Urothelium cell line (cell line): ENCODE results near the gene DYSF.
"Not testable (repeated sequence)": the region's sequence is repeated elsewhere in the genome, so short reads cannot be mapped to it uniquely, and the experiment has no call there.

Source experiments
- DNase-seq: peaks from one replicate; pipeline ENCODE4 v3.0.0; 2011; ENCODE audit warnings: low spot score, mixed read lengths
- FAIRE-seq: peaks from 2 replicates; lab custom pipeline; 2011; peaks lifted over from hg19 to GRCh38; lab: Jason Lieb, UNC

Gene DYSF

DNA sequence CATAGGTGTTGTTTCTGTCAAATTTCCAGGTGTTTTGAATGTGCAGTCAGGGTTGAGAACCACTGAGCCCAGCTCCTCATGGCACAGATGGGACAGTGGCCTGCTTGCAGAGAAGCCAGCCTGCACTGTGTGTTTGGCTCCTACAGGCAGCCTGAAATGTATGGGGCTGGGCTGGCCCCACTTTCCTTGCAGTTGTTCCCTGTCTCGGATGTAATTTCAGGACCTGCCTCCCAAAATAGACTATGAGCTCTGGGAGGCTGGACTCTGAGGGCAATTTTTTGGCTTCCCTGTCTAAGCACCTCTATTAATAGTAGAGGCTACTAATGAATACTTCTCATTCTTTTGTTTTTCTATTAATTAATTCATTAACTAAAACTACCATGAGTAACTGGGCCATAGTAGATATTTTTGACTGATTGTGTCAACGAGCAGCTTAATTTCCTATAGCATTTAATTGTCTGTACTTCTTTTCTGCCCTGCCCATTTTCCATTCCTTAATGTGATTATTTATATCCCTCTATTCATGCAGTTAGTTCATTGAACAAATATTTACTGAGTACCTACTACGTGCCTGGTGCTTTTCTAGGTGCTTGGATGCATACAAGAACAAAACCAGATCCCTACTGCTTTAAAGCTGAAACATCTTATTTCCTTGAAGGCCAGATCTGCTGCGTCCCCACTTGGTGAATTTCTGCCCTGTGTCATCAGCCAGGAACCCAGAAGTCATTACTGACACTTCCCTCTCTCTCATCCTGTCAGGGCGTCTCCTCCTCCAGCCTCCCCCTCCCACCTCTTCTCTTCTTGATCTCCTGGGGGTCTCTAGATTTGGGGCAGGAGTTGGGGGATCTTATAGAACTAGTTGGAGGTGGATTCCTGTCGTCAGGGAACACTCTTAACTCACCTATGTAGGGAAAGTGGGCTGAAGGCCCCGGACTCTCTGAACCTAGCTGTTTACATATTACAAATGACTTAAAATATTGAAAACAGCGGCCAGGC lies 16.3 kb downstream of the DYSF start:
- DNase-seq (no peak), FAIRE-seq (no peak)

GRCh38 chr2:71471276-71471675 lies 17.9 kb downstream of the DYSF start:
- peak; percentile 62 for FAIRE-seq
- peak; percentile 88 for DNase-seq

GRCh38 chr2:71472019-71472418 lies 18.7 kb downstream of the DYSF start:
- DNase-seq, result no peak
- no peak for FAIRE-seq

DNA sequence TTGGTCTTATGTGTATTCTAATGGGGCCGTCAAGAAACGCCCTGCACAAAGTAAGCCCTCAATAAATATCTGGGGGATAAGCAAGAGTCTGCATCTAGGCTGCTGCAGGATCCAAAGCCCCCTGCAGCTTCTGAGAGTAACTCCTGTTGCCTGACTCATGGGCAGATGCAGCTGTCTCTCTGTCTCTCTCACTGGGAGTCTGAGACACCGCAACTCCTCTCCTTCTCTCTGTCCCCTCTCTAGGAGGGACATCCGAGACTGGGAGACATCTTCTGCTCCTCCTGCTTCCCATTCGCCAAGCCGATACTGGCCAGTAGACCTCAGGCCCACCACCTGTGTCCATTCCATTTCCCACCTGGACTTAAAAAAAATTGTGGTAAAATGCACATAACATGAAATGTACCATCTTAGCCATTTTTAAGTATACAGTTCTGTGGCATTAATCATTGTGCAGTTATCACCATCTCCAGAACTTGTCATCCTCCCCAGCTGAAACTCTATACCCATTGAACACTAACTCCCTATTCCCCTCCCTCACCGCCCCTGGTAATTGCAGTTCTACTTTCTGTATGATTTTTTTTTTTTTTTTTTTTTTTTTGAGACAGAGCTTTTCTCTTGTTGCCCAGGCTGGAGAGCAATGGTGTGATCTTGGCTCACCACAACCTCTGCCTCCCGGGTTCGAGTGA lies 20.1 kb downstream of the DYSF start:
- DNase-seq (no peak), FAIRE-seq (peak; percentile 42)

- DNase-seq (no peak), FAIRE-seq (no peak)
These were observed 20.9 kb downstream of the DYSF start for GRCh38 chr2:71474116-71474743.

DNA sequence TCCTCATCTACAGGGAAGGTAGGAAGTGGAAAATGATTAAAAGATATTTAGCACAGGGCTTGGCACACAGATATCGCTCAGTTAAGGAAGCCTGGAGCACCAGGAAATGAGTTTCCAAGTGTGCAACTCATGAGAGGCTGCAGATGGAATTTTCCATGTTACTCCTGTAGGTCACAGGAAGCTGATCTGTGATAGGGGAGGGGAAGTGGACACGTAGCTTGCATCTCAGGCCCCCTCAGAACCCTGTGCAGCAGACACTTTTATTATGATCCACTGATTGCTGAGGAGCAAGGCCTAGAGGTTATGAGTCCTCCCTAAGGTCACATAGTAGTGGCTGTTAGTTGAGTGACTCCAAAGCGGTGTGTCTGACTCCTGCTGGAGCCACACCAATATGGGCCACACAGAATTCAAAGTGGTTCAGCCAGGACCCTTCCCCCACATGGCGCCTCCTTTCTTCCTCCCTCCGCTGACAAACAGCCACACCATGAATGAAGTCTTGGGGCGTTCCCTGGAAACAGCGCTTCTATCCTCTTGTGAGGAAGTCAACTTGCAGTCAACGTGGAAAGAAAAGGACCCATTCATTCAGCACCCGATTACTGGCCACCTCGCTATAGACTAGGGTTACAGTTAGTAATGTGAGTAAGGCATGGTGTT lies 21.5 kb downstream of the DYSF start:
- no peak for FAIRE-seq
- DNase-seq, result no peak

- DNase-seq (no peak), FAIRE-seq (no peak)
These were observed 23.1 kb downstream of the DYSF start for GRCh38 chr2:71476495-71476894.

GRCh38 chr2:71477231-71477691 lies 23.9 kb downstream of the DYSF start:
- FAIRE-seq (peak; percentile 42), DNase-seq (no peak)

- FAIRE-seq (no peak), DNase-seq (no peak)
These were observed 25.4 kb downstream of the DYSF start for GRCh38 chr2:71478806-71479205.

- DNase-seq (no peak), FAIRE-seq (peak; percentile 52)
These were observed 25.9 kb downstream of the DYSF start for GRCh38 chr2:71479261-71479660.

DNA sequence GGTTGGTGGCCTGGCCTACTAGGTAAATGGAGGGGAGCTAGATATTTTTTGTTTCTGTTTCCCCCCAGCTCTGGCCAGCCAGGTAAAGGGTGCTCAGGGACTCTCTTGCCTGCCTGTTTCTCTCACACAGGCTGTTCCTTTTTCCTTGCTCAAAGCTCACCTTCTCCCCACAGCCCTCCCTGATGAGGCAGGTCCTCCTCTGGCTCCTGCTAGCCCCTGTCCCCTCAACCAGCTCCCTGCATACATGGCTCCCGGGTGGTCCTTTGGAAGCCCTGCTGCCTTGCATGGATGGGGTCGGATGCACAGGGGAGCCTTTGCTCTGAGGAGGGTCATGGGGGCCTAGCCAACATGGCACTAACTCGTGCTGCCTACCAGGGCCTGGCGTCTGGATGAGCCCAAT lies 27.8 kb downstream of the DYSF start:
- FAIRE-seq (no peak), DNase-seq (no peak)

GRCh38 chr2:71482055-71482454 lies 28.7 kb downstream of the DYSF start:
- no peak for FAIRE-seq
- DNase-seq, result no peak

DNA sequence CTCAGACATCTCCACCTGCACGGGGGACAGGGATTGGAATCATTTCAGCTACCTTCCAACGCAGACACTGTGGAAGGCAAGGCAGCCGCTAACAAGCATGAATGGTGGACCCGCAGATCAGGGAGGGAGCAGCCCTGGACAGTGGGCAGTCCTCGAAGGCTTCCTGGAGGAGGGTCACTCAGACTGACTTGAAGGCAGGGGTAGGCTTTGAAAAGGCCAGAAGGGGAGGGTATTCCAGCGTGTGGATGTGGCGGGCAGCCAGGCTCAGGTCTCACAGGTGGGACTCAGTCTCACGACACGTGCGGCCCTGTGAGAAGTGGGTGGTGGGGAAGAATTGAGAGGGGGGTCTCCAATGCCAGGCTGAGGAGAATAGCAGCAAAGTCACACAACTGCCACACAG lies 29.9 kb downstream of the DYSF start:
- FAIRE-seq (no peak), DNase-seq (no peak)

DNA sequence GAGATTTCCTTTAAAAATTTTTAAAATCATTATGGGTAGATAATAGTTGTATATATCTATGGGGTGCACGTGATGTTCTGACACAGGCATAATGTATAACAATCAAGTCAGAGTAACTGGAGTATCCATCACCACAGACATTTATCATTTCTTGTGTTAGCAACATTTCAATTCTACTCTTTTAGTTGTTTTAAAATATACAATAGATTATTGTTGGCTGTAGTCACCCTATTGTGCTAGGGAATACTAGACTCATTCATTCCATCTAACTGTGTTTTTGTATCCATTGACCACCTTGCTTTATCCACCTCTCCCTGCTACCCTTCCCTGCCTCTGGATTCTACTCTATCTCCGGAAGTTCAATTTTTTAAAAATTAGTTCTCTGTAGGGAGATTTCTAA lies 31.0 kb downstream of the DYSF start:
- no peak for FAIRE-seq
- DNase-seq, result no peak

- no peak for FAIRE-seq
These were observed 33.7 kb downstream of the DYSF start for GRCh38 chr2:71486881-71487640.

GRCh38 chr2:71491551-71491950 lies 38.2 kb downstream of the DYSF start:
- not testable (repeated sequence) for FAIRE-seq, DNase-seq

More at GRCh38 chr2:71486881-71487640, 33.7 kb downstream of the DYSF start:
- no peak for DNase-seq

DNA sequence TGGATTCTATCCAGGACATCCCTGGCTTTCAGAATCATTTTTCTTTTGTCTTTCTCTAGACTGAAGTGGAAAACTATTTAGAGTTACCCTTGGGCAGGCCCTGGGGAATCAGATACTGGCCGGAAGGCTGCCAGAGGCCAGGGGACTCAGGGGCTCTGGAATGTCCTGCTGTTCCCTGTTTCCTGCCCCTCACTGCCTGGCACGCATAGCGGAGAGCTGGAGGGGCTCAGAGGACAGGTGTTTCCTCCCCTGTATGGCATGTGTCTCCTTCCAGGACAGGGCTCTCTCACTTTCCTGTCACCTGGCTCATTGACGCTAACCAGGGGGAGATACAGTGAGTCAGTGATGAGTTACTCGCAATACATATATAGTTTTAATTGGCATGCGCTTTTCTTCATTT lies 38.8 kb downstream of the DYSF start:
- FAIRE-seq, result no peak
- DNase-seq, result no peak

DNA sequence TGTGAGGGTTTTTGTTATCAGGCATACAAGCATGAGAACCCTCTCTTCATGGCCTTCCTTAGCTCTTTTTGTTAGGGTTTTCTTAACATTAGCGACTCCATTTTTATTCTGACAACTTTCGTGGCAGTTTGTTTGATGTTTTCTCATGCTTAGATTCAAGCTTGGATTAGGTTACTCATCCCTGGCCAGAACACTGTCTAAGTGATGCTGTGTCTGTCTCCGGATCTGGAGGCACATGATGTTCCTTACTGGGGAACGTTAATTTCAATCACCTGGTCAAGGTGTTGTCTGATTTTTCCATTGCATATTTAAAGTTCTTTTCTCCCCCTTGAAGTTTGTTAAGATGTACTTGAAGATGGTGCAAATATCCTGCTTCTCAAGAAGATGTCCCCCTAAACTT lies 40.7 kb downstream of the DYSF start:
- FAIRE-seq (no peak), DNase-seq (no peak)

DNA sequence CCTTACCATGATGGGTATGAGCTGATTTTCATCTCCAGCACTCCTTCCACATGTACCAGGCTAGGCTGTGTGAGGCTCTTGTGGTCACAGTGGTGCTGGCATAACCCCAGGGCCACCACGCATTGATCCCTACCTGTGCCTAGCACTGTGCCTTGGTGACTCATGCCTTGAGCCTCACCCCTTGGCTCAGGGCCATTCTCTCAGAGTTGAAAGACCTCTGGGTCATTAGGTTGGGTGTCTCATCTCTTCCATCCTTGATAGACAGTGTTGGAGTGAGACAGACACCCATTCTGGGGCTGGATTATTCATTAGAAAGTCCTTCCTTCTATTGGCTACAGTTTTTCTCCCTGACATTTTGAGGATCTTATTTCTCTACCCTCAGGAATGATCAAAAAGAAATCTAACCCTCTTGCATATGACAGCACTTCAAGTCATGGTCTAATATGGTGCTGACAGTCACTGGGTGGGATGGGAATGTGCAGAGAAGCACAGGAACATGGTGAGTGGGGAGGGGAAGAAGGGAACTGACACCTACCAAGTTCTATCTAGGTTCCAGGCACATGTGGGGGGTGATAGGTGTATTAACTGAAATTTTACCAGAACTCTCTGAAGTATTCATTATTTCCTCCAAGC lies 41.3 kb downstream of the DYSF start:
- FAIRE-seq (peak; percentile 59), DNase-seq (peak; percentile 44)
